CD4-positive, alpha-beta T cell treated with Interleukin-21 for 1 hour (primary cell): Measurements from ENCODE around the gene TXNRD1.
"Not testable (repeated sequence)": the region's sequence is repeated elsewhere in the genome, so short reads cannot be mapped to it uniquely, and the experiment has no call there.

Experiments used
- DNase-seq: peaks from one replicate; pipeline ENCODE4 v3.0.0-alpha.2; 2020

The TXNRD1 gene

DNA sequence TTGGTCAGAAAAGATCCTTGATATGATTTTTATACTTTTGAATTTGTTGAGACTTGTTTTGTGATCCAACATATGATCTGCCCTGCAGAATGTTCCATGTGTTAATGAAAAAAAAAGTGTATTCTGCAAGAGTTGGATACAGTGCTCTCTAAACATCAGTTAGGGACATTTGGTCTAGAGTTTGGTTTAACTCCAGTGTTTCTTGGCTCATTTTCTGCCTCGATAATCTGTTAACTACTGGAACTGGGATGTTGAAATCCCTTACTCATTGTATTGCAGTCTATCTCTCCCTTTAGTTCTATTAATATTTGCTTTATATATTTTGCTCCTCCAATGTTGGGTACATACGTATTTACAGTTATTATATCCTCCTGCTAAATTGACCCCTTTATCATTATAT is 18.3 kb upstream of the TXNRD1 start:
- DNase-seq, result no peak

DNA sequence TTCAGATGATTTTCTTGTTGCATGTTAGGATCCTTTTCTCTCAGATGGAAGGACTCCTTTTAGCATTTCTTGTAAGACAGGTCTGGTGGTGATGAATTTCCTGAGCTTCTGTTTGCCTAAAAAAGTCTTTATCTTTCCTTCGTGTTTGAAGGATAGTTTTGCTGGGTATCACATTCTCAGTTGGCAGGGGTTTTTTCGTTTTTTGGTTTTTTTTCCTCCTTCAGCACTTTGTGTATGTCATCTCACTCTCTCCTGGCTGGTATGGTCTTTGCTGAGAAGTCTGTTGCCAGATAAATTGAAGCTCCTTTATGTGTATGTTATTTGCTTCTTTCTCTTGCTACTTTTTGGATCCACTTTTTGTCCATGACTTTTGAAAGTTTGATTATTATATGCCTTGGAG is 15.6 kb upstream of the TXNRD1 start:
- DNase-seq, result no peak

DNA sequence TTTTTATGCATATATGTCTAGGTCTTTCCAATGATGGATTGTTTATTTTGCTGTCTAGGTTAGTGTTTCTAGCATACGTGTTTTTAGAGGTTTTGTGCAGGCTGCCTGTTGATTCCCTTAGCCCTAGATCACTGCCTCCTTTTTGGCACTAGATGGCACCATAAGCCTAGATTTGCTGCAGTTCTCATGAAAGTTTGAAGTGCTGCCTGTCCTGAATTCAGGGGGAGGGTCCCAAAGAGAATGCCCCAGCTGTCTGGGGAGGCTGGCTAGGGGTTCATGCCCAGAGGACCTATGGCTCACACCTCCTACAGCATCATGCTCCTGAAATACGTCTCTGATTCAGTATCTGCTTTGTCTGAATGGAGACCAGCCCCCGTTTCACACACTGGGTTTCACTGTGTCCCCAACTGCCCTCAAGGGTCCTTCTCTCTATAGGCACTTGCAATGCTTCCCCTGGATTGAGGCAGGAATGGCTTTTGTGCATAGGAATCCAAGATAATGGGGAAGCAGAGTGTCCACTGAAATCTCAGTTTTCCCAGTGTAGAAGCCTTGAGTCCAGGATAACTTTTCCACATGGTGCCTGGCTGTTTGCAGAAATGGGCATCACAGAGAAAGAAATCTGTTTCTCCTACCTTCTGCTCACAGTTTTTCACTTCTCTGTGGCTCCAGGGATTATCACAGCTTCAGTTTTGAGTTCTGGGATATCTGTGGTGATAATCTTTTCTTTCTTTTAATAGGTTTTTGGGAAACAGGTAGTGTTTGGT is 14.2 kb upstream of the TXNRD1 start:
- DNase-seq, result peak; percentile 72

DNA sequence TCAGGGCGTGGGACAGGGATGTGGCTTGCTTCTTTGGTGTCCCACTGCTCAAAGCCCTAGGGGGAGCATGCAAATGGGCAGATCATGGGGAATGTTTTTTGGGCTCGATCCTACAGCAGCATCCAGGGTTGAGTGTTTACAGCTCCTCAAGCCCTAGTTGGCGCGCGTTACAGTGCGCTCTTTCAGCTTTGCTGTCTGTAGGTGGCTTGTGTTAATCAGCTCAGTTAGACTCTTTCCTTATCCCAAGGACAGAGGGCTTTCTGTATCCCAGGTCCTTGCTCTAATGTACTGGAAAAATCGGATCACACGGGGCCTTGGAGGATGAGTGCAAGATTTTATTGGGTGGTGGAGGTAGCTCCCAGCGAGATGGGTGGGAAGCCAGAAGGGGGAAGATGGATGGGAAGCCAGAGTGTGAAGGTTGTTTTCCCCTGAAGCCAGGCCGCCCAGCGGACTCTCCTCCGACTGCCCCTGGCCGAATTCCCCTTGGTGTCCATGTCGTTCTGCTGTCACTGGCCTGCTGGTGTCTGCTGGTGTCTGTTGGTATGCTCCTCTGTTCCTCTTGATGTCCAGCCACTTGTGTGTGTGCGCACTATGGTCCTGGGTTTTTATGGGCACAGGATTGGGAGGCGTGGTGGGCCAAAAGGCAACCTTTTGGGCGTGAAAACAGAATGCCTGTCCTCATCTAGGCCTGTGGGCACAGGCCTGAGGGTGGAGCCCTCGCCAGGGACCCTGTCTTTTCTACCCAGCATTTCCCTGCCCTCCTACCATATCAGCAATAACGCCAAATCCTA is 10.7 kb upstream of the TXNRD1 start:
- DNase-seq, result no peak

DNA sequence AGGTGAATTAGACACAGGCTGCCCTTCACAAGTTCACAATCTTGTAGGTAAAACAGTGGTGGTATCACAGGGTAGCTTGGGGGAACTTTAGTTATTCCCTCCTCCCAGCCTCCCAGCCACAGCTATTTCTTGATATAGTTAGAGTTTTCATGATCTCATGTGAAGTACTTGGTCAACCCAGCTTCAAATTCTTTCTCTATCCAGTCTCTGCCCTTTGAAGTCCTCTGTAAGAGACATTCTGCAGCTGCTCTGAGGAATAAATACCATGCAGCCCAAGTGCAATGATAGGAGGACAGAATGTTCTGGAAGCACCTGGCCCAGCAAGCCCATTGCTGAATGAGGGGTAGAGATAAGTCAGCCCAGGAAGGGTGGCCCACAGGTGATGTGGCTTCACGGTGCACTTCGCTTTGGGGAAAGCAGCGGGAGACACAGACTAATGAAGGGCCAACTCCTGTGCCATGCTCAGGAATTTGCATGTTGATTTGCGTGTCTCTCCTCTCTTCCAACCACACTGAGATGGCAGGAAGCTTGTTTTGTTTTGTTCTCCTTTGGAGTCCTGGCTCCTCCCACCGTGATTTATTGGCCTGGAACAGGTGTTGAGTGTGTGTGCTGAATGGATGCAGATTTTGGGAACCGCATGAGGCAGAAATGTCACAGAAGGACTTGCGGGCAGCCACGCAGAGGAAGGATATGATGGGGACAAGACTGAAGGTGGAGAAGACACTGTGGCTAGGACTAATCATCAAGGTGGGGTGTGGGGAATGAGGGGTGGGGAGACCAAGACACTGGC is 8.0 kb upstream of the TXNRD1 start:
- no peak for DNase-seq

DNA sequence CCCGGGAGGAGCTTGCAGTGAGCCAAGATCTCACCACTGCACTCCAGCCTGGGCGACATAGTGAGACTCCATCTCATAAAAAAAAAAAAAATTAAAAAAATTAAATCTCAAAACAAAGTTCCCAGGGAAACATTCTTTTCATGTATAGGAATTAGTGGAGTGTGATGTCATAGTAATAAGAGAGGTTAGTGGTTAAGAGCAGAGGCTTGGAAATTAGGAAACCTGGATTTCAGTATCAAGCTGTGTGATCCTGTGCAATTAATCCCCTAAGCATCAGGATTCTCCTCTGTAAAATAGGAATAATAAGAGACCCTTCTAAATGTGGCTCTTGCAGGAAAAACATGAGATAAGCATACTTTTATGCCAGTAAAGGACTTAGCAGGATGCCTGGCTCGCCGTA is 3.1 kb upstream of the TXNRD1 start:
- no peak for DNase-seq

DNA sequence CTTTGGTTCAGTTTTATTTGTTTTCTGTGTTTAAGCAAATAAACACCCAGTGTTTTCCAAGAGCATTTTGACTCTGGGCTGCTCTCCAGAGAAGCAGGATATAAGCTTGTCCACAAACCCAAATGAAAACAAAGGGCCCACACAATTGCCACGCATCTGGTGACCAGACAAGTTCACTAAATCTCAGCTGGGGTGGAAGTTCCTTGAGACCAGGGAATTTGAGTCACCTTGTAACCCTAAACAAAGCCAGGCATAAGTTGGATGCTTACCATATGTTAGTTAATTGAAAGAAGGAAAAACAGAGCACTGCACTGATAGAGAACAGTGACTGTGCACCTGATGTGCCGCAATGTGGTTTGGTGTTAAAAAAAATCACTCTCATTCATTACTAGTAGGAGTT is 1.6 kb upstream of the TXNRD1 start:
- no peak for DNase-seq

DNA sequence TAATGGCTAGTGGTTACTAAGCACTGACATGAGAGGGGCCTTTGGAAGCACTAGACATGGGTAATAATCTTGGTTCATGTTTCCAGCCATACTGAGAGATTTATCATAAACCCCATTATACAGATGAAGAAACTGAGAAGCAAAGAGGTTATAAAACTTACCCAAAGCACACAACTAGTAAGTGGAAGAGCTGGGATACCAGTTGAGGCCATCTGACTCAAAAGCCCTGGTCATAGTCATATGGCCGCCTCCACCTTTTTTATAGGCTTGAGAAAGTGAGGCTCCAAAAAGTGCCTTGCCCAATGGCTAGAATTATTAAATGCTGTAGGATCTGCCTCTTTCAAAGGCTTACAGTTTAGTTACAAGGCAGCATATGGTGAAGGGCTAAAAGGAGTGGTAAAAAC is 944 bp downstream of the TXNRD1 start:
- no peak for DNase-seq

DNA sequence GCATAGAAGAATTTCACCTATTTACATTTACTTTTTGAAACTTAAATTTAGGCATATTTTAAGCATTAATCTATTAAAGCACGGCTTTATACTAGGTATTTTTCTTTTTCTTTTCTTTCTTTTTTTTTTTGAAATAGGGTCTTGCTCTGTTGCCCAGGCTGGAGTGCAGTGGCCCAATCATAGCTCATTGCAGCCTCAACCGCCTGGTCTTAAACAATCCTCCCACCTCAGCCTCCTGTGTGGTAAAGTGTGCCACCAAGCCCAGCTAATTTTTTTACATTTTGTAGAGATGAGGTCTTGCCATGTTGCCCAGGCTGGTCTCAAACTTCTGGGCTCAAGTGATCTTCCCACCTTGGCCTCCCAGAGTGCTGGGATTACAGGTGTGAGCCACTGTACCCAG is 2.9 kb downstream of the TXNRD1 start:
- not testable (repeated sequence) for DNase-seq

DNA sequence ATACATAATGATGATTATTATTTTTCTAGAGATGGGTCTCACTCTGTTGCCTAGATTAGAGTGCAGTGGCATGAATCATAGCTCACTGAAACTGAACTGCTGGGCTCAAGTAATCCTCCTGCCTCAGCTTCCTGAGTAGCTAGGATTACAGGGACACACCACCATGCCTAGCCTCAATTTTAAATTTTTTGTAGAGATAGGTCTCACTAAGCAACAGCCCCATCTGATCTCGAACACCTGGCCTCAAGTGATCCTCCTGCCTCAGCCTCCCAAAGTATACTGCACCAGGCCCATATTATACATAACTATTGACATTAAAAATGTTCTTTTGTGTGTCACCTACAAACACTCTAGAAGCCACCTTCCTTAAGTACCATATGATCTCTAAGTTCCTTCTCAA is 3.4 kb downstream of the TXNRD1 start:
- DNase-seq, result no peak

DNA sequence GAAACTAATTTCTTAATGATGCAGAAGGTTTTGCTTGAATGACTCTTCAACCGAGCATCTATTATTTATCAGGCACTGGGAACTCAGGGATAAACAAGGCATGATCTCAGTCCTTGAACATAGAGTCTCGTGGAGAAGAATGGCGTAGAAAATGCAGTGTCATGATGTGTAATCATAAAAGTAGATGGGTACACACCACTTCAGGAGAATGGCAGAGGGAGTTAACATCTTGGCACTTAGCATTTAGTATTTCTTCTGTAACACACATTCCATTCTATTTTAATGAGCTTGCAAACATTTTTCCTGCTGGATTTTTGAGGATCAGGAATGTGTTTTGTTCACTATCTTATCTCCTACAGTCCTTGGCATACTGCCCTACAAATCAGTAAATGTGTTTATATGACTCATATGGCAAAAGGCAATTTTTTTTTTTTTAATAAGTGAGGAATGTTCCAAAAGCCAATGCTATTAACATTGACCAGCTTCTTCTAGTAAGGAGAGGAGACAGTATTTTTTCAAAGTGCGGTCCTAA is 3.8 kb downstream of the TXNRD1 start:
- DNase-seq, result no peak

DNA sequence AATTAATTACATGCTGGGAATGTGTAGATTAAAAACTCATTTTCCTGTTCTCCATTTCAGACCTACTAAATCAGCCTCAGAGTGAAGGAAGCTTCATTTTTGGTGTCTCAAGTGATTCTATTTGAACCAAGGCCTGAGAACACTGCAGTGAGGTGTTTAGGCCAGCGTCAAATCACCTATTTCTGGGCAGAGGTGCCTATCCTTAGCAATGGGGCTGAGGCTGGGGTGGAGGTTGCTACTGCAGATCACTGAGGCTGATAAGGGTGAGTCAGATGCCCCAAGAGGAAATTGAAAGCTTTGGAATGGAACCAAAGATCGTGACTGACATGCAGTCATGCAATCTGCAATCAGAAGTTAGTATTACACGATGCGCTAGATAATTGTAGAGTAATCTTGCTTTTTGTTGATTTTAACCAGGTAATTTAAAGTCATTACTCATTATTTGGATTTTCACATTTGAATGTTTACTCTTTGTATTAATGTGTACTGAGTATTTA is 4.4 kb downstream of the TXNRD1 start:
- DNase-seq, result peak; percentile 51

DNA sequence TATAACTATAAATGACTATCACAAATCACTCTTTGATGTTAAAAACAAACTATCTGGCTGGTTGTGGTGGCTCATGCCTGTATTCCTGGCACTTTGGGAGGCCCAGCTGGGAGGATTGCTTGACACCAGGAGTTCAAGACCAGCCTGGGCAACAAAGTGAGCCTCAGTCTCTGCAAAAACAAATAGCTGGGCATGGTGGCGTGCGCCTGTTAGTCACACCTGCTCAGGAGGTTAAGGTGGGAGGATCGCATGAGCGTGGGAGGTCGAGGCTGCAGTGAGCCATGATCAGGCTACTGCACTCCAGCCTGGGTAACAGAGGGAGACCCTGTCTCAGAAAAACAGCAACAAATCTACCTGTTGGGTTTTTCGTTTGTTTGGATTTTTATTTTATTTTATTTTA is 5.4 kb downstream of the TXNRD1 start:
- no peak for DNase-seq

DNA sequence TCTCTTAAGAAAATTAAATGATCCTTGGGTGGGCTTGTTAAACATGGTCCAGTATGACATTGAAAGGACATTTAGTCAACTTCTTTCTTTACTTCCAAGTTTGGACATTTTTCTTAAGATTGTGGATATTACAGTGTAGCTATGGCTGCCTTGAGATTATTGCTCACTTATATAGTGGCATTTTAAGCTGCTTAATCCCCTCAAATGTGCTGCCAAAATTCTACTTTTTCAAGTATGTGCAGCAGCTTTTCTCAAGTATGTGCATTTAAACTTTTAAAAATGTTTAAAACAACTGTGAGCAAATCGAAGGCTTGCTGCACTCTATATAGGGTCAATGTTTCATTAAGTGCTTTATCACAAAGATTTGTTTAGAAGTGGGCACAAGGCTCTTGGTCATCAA is 7.4 kb downstream of the TXNRD1 start:
- DNase-seq, result no peak

DNA sequence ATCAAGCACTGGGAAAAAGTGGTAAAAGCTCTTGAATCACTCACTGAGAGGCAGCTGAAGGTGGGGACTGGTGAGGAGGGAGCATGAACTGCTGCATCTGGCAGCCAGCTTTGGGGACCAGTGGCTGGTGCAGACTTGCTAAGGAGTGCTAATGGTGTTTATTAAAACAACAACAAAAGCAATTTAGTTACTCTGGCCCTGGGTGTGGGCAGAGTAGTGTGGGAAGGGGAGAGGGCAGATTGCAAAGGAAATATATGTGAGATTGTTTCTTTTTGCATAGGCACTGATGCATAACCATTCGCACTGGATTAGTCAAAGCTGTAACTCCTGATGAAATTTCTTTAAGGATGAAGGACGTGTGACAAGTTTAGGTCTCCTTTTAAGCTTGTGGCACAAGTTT is 8.1 kb downstream of the TXNRD1 start:
- DNase-seq, result no peak

DNA sequence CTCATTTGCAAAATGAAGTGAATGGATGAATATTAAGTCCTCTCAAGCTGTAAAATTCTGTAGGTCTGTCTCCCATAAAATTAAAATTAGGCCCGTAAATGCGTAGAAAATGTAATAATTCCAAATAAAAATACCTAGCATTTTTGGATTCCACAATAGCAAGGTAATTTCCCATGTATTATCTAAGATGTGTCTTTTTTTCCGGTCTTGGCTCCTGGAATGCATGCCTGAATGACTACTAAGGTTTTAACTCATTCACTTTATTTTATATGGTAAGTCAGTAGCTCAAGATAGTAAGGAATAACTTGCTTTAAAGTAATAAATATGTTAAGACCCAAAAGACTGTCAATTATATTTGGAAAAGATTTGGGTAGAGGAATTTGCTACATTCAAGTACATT is 11.1 kb downstream of the TXNRD1 start:
- no peak for DNase-seq

DNA sequence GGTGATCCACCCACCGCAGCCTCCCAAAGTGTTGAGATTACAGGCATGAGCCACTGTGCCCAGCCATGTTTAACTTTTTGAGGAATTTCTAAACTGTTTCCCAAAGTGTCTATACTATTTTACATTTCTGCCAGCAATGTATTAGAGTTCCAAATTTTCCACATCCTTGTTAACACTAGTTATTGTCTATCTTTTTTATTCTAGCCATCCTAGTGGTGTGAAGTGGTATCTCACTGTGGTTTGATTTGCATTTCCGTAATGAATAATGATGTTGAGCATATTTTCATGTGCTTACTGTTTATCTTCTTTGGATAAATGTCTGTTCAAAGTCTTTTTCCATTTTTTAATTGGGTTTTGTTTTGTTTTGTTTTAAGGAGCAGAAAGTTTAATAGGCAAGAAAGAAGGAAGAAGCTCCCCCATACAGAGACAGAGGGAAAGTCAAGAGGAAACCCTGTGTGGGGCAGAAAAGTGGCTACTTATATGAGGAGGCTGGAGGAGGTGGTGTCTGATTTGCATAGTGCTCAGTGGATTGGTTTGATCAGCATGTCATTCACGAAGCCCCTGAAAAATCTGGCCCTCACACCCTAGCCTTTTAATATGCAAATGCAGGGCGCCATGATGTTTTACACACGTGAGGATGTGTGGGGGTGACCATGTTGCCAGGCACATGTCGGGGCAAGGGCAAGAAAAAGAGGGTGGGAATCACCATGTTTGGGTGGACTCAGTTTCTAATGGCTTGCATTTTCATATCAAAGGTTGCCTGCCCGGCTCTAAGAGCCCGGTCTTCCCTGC is 14.9 kb downstream of the TXNRD1 start:
- no peak for DNase-seq

DNA sequence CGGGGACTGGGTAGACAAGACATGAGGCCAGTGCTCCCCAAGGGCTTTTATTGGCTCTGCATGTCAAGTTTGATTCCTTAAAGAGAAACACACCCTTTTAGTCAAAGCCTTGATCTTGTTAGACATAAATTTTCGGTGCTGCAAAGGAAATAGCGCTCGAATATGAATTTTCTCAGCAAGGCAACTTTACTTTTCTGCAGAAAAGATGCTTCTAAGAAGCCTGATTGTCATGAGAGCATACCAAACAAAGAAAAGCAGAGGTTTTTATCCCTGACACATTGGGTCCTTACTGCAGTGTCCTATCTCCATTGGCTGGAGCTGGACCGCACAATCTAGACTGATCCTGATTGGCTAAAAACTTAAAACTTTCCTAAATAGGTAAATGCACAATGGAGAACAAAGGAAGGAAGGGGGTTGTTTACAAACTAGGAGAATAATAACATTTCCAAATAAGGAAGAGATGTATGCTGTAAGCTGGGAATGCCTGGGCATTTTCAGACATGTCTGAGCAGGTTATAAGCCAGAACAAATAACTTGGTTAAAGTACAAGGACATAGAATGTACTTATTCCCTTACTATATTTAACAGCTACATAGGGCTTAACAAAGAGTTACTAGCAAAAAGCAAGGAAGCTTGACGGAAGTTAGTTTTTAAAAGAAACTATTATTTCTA is 17.2 kb downstream of the TXNRD1 start:
- no peak for DNase-seq

DNA sequence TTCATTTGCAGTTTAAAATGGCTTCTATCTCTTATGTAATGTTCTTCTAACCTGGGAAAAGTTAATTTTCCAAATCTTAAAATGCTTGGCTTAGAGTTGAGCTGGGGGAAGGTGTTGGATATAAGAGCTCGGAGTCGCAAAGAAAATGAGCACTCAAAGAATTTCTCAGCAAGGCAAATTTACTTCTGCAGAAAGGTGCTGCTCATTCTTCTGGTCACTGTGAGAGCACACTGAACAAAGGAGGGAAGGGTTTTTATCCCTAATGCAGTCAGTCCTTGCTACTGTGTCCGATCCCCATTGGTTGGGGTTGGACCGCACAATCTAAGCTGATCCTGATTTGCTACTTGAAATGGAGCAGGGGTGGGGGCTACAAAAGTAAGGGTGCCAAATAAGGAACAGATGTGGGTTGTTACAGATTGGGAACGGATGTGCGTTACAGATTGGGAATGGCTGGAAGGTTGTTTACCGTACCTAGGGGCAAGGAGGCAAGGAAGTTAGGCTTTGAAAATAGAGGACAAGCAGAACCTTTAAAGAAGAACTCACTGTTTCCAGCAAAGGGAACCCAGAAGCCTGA is 19.4 kb downstream of the TXNRD1 start:
- DNase-seq, result no peak

DNA sequence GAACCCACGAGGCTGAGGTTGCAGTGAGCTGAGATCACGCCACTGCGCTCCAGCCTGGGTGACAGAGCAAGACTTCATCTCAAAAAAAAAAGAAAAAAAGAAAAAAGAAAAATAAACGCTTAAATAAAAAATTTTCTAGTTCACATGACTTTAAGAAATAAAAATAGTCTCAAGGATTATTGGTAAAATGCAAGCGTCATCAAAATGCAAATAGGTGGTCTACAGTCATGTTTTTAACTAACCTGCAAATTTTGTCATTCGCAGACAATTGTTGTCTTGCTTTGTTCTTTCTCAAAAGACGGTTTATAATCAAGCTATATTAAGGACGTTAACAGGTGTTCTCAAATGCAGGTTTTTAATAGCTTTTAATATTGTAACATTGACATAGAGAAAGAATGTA is 22.4 kb downstream of the TXNRD1 start:
- DNase-seq, result no peak

DNA sequence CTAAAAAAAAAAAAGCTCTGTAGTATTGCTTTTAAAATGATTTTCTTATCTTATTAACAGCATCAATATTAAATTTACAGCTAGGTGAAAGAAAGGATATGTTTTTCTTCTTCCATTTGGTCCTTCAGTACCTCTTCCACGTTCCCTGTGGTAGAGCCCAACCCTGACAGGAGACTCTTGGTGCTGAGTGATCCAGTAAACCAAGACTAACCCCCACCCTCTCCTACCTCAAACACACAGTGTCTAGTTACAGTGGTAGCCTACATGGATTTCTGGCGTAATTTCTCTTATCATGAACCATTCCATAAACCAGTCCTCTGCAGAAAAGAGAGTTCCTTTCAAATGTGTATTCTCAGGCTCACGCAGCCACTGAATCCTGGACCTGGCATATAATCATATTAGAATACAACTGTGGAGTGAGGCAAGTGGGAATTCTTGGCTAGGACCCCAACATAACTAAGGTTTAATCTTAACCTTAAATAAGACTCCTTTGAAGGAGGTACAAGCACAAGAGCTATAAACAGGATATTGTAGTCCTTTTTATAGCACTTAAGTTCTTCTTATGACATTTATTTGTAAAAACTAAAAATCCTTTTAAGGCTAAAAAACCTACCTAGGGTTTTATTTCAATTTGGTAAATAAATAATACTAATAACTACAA is 27.1 kb downstream of the TXNRD1 start:
- no peak for DNase-seq
